GM18907 (cell line): ENCODE data around the gene TOR1AIP2.

Source experiments
- ATAC-seq: cut with Tn5 transposase; IDR thresholded peaks from one replicate; pipeline ENCODE4 v1.9.1; 2021; ENCODE audit warnings: mild to moderate bottlenecking, moderate library complexity; ENCODE audit not compliant: unreplicated experiment

The TOR1AIP2 gene

GRCh38 chr1:179826626-179827280 is 50.9 kb downstream of the TOR1AIP2 start:
- ATAC-seq = no peak

GRCh38 chr1:179825798-179826460 is 51.7 kb downstream of the TOR1AIP2 start:
- no peak for ATAC-seq

GRCh38 chr1:179825206-179825605 is 52.4 kb downstream of the TOR1AIP2 start:
- ATAC-seq = no peak

DNA sequence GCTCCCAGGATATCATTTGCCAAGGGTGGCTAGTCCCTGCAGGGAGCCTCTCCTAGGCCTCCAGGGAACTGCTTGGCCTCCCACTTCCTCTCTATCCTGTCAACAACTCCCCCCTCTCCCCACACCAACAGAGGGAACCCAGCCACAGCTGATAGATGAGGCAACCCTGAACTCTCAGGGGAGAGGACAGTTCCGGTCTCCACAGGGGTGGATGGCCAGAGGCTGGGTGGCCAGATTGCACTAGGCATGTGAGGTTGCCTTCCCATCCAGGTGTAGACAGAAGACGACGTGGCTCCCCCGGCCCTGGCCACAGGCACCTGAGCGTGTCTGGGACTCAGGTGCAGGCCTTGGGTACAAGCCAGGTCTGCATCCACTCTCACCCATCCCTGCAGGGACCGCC is 53.3 kb downstream of the TOR1AIP2 start:
- ATAC-seq = no peak

- ATAC-seq = no peak
Observed at GRCh38 chr1:179823693-179824092, 53.9 kb downstream of the TOR1AIP2 start.

DNA sequence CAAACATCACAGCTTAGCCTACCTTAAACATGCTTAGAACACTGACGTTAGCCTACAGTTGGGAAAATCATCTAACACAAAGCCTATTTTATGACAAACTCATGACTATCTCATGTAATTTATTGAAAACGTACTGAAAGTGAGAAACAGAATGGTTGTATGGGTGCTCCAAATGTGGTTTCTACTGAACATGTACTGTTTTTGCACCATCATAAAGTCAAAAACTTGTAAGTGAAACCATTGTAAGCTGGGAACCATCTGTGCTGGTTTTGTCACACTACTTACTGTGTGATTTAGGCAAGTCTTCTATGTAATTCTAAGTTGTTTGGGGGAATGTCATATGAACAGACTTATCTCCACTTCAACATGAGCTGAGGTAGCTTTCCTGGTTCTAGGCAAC is 55.5 kb downstream of the TOR1AIP2 start:
- no peak for ATAC-seq

GRCh38 chr1:179821524-179821923 is 56.1 kb downstream of the TOR1AIP2 start:
- ATAC-seq = no peak

- ATAC-seq = no peak
Observed at GRCh38 chr1:179820226-179820970, 57.2 kb downstream of the TOR1AIP2 start.

GRCh38 chr1:179818743-179819173 is 58.8 kb downstream of the TOR1AIP2 start:
- no peak for ATAC-seq

DNA sequence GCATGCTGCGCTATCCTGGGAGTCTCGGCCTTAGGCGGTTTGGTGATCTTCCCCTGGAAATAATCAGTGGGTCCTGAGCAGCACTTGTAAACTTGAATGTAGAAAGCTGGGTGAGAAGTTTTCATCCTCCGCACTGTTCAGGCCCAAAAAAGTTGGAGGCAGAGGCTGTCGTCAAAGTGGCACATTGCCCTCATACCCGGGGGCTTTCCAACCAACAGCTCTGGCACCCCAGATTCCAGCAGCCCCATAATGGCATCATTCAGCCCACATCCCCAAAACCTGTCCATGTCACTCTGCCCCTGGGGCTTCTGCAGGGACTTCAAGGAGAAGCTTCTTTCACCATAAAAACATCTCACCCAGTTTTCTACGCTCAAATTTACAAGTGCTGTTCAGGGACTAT is 59.3 kb downstream of the TOR1AIP2 start:
- ATAC-seq = no peak

GRCh38 chr1:179817789-179818188 is 59.8 kb downstream of the TOR1AIP2 start:
- ATAC-seq = no peak

GRCh38 chr1:179817056-179817455 is 60.5 kb downstream of the TOR1AIP2 start:
- no peak for ATAC-seq

GRCh38 chr1:179816196-179816960 is 61.2 kb downstream of the TOR1AIP2 start:
- ATAC-seq = no peak

GRCh38 chr1:179815641-179816040 is 62.0 kb downstream of the TOR1AIP2 start:
- no peak for ATAC-seq

DNA sequence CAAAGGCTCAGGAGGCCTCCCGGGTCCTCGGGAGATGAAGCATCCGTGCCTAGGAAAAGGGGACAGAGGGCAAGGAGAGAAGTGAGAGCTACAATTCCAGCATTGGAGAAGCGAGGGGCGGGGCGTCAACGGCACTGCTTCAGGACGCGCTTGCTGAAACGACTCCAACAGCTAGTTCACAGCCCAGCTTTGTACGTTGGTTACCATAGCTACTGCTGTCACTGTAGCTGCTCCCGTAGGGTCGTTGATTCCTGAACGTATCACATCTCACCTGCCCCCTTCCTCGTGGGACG is 63.1 kb downstream of the TOR1AIP2 start:
- peak; percentile 17 for ATAC-seq

GRCh38 chr1:179813626-179814545 is 63.7 kb downstream of the TOR1AIP2 start:
- no peak for ATAC-seq

GRCh38 chr1:179812501-179813292 is 64.9 kb downstream of the TOR1AIP2 start:
- ATAC-seq = no peak

- ATAC-seq = no peak
Observed at GRCh38 chr1:179810367-179810715, 67.3 kb downstream of the TOR1AIP2 start.

GRCh38 chr1:179809506-179810366 is 67.9 kb downstream of the TOR1AIP2 start:
- peak; percentile 62 for ATAC-seq
